Activated CD4-positive, alpha-beta T cell treated with anti-CD3 and anti-CD28 coated beads for 48 hours (primary cell): ENCODE results near the gene PTPRN2.

Source experiments
- DNase-seq: peaks from one replicate; pipeline ENCODE4 v3.0.0-alpha.2; 2020

Gene PTPRN2

GRCh38 chr7:157828190-157828589 lies 759.4 kb downstream of the PTPRN2 start:
- DNase-seq, result no peak

- DNase-seq, result no peak
These were observed 759.8 kb downstream of the PTPRN2 start for GRCh38 chr7:157827863-157828160.

- peak; percentile 62 for DNase-seq
These were observed 760.4 kb downstream of the PTPRN2 start for GRCh38 chr7:157827045-157827862.

GRCh38 chr7:157826566-157826965 lies 761.1 kb downstream of the PTPRN2 start:
- DNase-seq, result no peak

- peak; percentile 24 for DNase-seq
These were observed 762.3 kb downstream of the PTPRN2 start for GRCh38 chr7:157825325-157825724.

- no peak for DNase-seq
These were observed 762.9 kb downstream of the PTPRN2 start for GRCh38 chr7:157824819-157825121.

GRCh38 chr7:157824011-157824818 lies 763.4 kb downstream of the PTPRN2 start:
- DNase-seq, result no peak

GRCh38 chr7:157822688-157823031 lies 765.0 kb downstream of the PTPRN2 start:
- no peak for DNase-seq

GRCh38 chr7:157821959-157822687 lies 765.5 kb downstream of the PTPRN2 start:
- no peak for DNase-seq

GRCh38 chr7:157820796-157821195 lies 766.8 kb downstream of the PTPRN2 start:
- DNase-seq, result no peak

- DNase-seq, result no peak
These were observed 768.2 kb downstream of the PTPRN2 start for GRCh38 chr7:157819455-157819807.

- DNase-seq, result no peak
These were observed 768.7 kb downstream of the PTPRN2 start for GRCh38 chr7:157818701-157819454.

GRCh38 chr7:157817944-157818700 lies 769.5 kb downstream of the PTPRN2 start:
- no peak for DNase-seq

GRCh38 chr7:157817433-157817832 lies 770.2 kb downstream of the PTPRN2 start:
- DNase-seq, result no peak

GRCh38 chr7:157816526-157817250 lies 770.9 kb downstream of the PTPRN2 start:
- no peak for DNase-seq

GRCh38 chr7:157816086-157816485 lies 771.5 kb downstream of the PTPRN2 start:
- DNase-seq, result no peak

GRCh38 chr7:157815706-157816022 lies 772.0 kb downstream of the PTPRN2 start:
- no peak for DNase-seq

GRCh38 chr7:157814931-157815705 lies 772.5 kb downstream of the PTPRN2 start:
- DNase-seq, result no peak

GRCh38 chr7:157813741-157814661 lies 773.6 kb downstream of the PTPRN2 start:
- DNase-seq, result no peak

GRCh38 chr7:157813053-157813452 lies 774.6 kb downstream of the PTPRN2 start:
- no peak for DNase-seq
